ENCODE measurements around the gene SH3BGR. TPM values are rescaled to one million over a fixed set of nuclear protein-coding genes. Genes with fewer than 3 reads are reported as not detected.

The SH3BGR gene
- total and polyA plus RNA-seq, 10 of the 15 experiments (the other 5 are each of a cell fraction or from before 2014, with no cell fraction given): 0.45 to 3.5 (median 1.7) TPM

GRCh38 chr21:39503123-39503762 lies 51.5 kb downstream of the SH3BGR start:
- no peaks in the 10 kb centered on the region for H3K4me1 ChIP-seq (ENCODE audit: control insufficient read depth, insufficient read depth, low read length)
- no peak overlapping the region for H3K4me2 ChIP-seq (ENCODE audit: control insufficient read depth, insufficient read depth)
- H2AFZ ChIP-seq (ENCODE audit: control insufficient read depth, low read depth, low read length): no peak overlapping the region
- no peaks in the 10 kb centered on the region for H3K9me3 ChIP-seq (replicated peaks; ENCODE audit: control insufficient read depth, insufficient read depth, low read length)
- TF ChIP-seq ZBTB40 (IDR thresholded peaks at IDR 0.05; ENCODE audit: borderline replicate concordance) (no peak), JUNB (IDR thresholded peaks at IDR 0.05) (no peak), EED (IDR thresholded peaks at IDR 0.05; ENCODE audit: low read depth) (no peak), CREM (IDR thresholded peaks at IDR 0.05; ENCODE audit: low read depth) (no peak), YBX1 (IDR thresholded peaks at IDR 0.05) (no peak), ZNF622 (IDR thresholded peaks at IDR 0.05) (no peak), ZBED1 (IDR thresholded peaks at IDR 0.05; ENCODE audit: borderline replicate concordance) (no peak)
- ATAC-seq (no peak), FAIRE-seq (no peak), DNase-seq (ENCODE audit: low read depth, low spot score) (no peak)
- WGBS (ENCODE audit: insufficient coverage, insufficient replicate concordance, low lambda C conversion rate, missing lambda C conversion rate): 0% methylated on average over 1 of the region's 1 CpG
- H3K27ac ChIP-seq (ENCODE audit: control insufficient read depth, insufficient read depth): no peak overlapping the region
- BruUV-seq (replicated peaks): no TSS peak
- intact Hi-C loops (cut with micrococcal nuclease; ENCODE audit: unreplicated experiment): no loop called here
- ChIA-PET POLR2A (no interaction called here), SMC1A (ENCODE audit: uncharacterized antibody, unreplicated experiment) (no interaction called here), RAD21 (ENCODE audit: unreplicated experiment) (no interaction called here), CTCF (no interaction called here)
- no peaks in the 10 kb centered on the region for H3K27me3 ChIP-seq (replicated peaks in 1 of 2; ENCODE audit: control insufficient read depth in 2 of 2, insufficient read depth in 2 of 2, low read length in 1 of 2)
- no peaks in the 10 kb centered on the region for H3K36me3 ChIP-seq (ENCODE audit: control insufficient read depth in 2 of 2, insufficient read depth in 2 of 2, low read length in 1 of 2)
- no peaks in the 10 kb centered on the region for H3K79me2 ChIP-seq (ENCODE audit: control insufficient read depth, insufficient read depth, low read length)
- no peaks in the 10 kb centered on the region for H4K20me1 ChIP-seq (ENCODE audit: control insufficient read depth, insufficient read depth)
- in situ Hi-C loops (cut with MboI): no loop called here
- H3K9ac ChIP-seq (ENCODE audit: control insufficient read depth, insufficient read depth, low read length): no peak overlapping the region
- H3K4me3 ChIP-seq: no peak overlapping the region
